KOPT-K1 (cell line): ENCODE data around the gene KLC4.
"Not testable (repeated sequence)": the region's sequence is repeated elsewhere in the genome, so short reads cannot be mapped to it uniquely, and the experiment has no call there.

ENCODE experiments used
- H3K27ac ChIP-seq: fragments of 200-600 bp; sonication (generic); 2 replicates; pipeline ENCODE4 v1.5.1; 2016; ENCODE audit warnings: antibody characterized with exemption, mild to moderate bottlenecking, low read depth, low read length; ENCODE audit not compliant: poor library complexity, severe bottlenecking
- H3K36me3 ChIP-seq: fragments of 200-600 bp; sonication (generic); 2 replicates; pipeline ENCODE4 v1.5.1; 2017; ENCODE audit warnings: antibody characterized with exemption, mild to moderate bottlenecking, low read length, moderate library complexity; ENCODE audit not compliant: insufficient read depth
- H3K9me3 ChIP-seq: fragments of 200-600 bp; sonication (generic); 2 replicates; pipeline ENCODE4 v1.5.1; 2017; ENCODE audit warnings: antibody characterized with exemption, low read length, mild to moderate bottlenecking; ENCODE audit not compliant: insufficient read depth, poor library complexity, severe bottlenecking

The KLC4 gene

GRCh38 chr6:43074847-43075669 lies 15.6 kb downstream of the KLC4 start:
- no peaks in the 10 kb centered on the region for H3K9me3 ChIP-seq
- H3K36me3 ChIP-seq: no peaks in the 10 kb centered on the region
- H3K27ac ChIP-seq: peak overlapping the region; percentile 41

- H3K27ac ChIP-seq: peak within 1 kb of the TSS; percentile 66
- no peaks in the 10 kb centered on the region for H3K36me3 ChIP-seq
- H3K9me3 ChIP-seq: no peaks in the 10 kb centered on the region
Observed at GRCh38 chr6:43075670-43076463, 16.4 kb downstream of the KLC4 start, which contains the start of gene PTK7. Gene PTK7, plus strand, starts transcription at chr6:43076314. Its CDS starts 175 bp downstream, at chr6:43076489.

- no peaks in the 10 kb centered on the region for H3K9me3 ChIP-seq
- no peaks in the 10 kb centered on the region for H3K36me3 ChIP-seq
- peak overlapping the region; percentile 66 for H3K27ac ChIP-seq
Observed at GRCh38 chr6:43076464-43077332, 17.3 kb downstream of the KLC4 start.

GRCh38 chr6:43077333-43077809 lies 17.9 kb downstream of the KLC4 start:
- no peaks in the 10 kb centered on the region for H3K36me3 ChIP-seq
- H3K9me3 ChIP-seq: no peaks in the 10 kb centered on the region
- H3K27ac ChIP-seq: peak overlapping the region; percentile 66

- Histone ChIP-seq H3K36me3 (no peaks in the 10 kb centered on the region), H3K9me3 (no peaks in the 10 kb centered on the region), H3K27ac (no peak overlapping the region)
Observed at GRCh38 chr6:43077981-43078511, 18.6 kb downstream of the KLC4 start.

- no peaks in the 10 kb centered on the region for H3K36me3 ChIP-seq
- no peak overlapping the region for H3K27ac ChIP-seq
Observed at GRCh38 chr6:43078691-43079090, 19.3 kb downstream of the KLC4 start.

GRCh38 chr6:43081043-43081442 lies 21.6 kb downstream of the KLC4 start:
- Histone ChIP-seq H3K27ac (no peak overlapping the region), H3K36me3 (no peaks in the 10 kb centered on the region)

More at GRCh38 chr6:43078691-43079090, 19.3 kb downstream of the KLC4 start:
- H3K9me3 ChIP-seq: no peaks in the 10 kb centered on the region

GRCh38 chr6:43081922-43082321 lies 22.5 kb downstream of the KLC4 start:
- H3K9me3 ChIP-seq, H3K36me3 ChIP-seq, H3K27ac ChIP-seq: not testable (repeated sequence)

More at GRCh38 chr6:43081043-43081442, 21.6 kb downstream of the KLC4 start:
- no peaks in the 10 kb centered on the region for H3K9me3 ChIP-seq

GRCh38 chr6:43082806-43083655 lies 23.6 kb downstream of the KLC4 start:
- no peak overlapping the region for H3K27ac ChIP-seq
- H3K36me3 ChIP-seq: no peaks in the 10 kb centered on the region
- H3K9me3 ChIP-seq: no peaks in the 10 kb centered on the region

GRCh38 chr6:43086022-43086658 lies 26.7 kb downstream of the KLC4 start:
- H3K36me3 ChIP-seq: no peaks in the 10 kb centered on the region
- no peaks in the 10 kb centered on the region for H3K9me3 ChIP-seq
- no peak overlapping the region for H3K27ac ChIP-seq

- no peaks in the 10 kb centered on the region for H3K9me3 ChIP-seq
- H3K36me3 ChIP-seq: no peaks in the 10 kb centered on the region
- no peak overlapping the region for H3K27ac ChIP-seq
Observed at GRCh38 chr6:43088654-43089056, 29.2 kb downstream of the KLC4 start.

GRCh38 chr6:43089467-43089866 lies 30.0 kb downstream of the KLC4 start:
- Histone ChIP-seq H3K27ac (no peak overlapping the region), H3K36me3 (no peaks in the 10 kb centered on the region), H3K9me3 (no peaks in the 10 kb centered on the region)

- Histone ChIP-seq H3K9me3 (no peaks in the 10 kb centered on the region), H3K27ac (no peak overlapping the region), H3K36me3 (no peaks in the 10 kb centered on the region)
Observed at GRCh38 chr6:43089874-43090558, 30.6 kb downstream of the KLC4 start.
